Measurements from ENCODE around the gene PACS1.

DNA sequence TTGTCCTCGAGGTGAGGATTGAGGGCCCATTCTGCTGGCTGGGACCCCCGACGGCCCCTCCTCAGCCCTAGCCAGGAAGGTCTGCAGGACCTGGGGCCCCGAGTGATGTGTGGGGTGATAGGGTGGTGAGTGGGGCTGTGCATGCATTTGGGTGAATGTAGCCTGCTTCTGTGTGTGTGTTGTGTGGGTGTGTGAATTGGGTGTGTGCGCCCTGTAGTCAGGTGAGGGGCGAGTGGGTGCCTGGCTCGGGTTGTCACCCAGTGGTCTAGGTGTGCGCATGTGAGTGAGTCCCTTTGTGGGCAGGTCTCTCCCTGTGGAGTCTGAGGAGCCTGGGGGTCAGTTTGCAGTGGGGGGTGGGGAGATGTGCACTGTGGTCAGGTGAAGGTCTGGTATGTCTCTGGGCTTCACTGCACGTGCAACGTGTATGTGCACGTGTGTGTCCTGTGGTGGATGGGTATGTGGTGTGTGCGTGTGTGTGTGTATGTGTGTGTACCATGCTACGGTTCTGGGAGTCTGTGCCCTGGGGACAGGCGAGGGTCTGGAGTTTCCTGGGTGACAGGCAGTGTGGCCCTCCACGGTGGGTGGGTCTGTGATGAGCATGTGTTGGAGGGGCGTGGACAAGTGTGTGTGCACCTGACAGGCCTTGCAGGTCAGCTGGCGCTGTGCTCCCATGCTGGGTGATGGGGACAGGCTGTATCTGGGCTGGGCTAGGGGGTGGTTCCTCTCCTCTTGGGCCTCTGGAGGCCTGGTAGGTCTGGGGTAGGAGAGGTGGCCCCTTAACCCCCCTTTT is 222.7 kb downstream of the PACS1 start:
- no peak for TF ChIP-seq CTCF (conservative IDR thresholded peaks at IDR 0.05 in 1 of 2, IDR thresholded peaks at IDR 0.05 in 1 of 2; ENCODE audit: low read depth in 1 of 2, low read length in 2 of 2)
- TF ChIP-seq EZH2 (IDR thresholded peaks at IDR 0.05; ENCODE audit: low read length, missing control alignments) = peak; percentile 58

Measured in fibroblast of lung (primary cell).